Stimulated activated CD4-positive, alpha-beta T cell treated with anti-CD3 and anti-CD28 coated beads, Interleukin-12 subunit alpha, Interleukin-12 subunit beta, amount 100 ng/mL, for 24 hours (primary cell): ENCODE data around the gene UNC5C.

Experiments used
- DNase-seq, 2 experiments: peaks; one replicate each; pipeline ENCODE4 v3.0.0-alpha.2; 2020; ENCODE audit warnings: low read depth in 2 of 2

UNC5C gene

GRCh38 chr4:95268819-95269565, 279.8 kb downstream of the UNC5C start:
- no peak for DNase-seq

GRCh38 chr4:95267081-95267480, 281.7 kb downstream of the UNC5C start:
- DNase-seq = no peak

- no peak for DNase-seq
Observed at GRCh38 chr4:95265814-95266740, 282.7 kb downstream of the UNC5C start.

GRCh38 chr4:95264843-95265242, 283.9 kb downstream of the UNC5C start:
- DNase-seq = no peak

- no peak for DNase-seq
Observed at GRCh38 chr4:95263960-95264359, 284.8 kb downstream of the UNC5C start.

- DNase-seq = no peak
Observed at GRCh38 chr4:95263391-95263790, 285.4 kb downstream of the UNC5C start.

GRCh38 chr4:95256108-95256835, 292.5 kb downstream of the UNC5C start:
- no peak for DNase-seq

- DNase-seq = no peak
Observed at GRCh38 chr4:95255396-95256107, 293.2 kb downstream of the UNC5C start.

- no peak for DNase-seq
Observed at GRCh38 chr4:95251568-95251967, 297.2 kb downstream of the UNC5C start.

GRCh38 chr4:95250544-95251137, 298.1 kb downstream of the UNC5C start:
- DNase-seq = no peak

- DNase-seq = no peak
Observed at GRCh38 chr4:95249426-95250021, 299.2 kb downstream of the UNC5C start.

- DNase-seq = peak in 1 of 2 experiments; percentile 2
Observed at GRCh38 chr4:95248720-95249425, 299.9 kb downstream of the UNC5C start.

GRCh38 chr4:95243892-95244291, 304.9 kb downstream of the UNC5C start:
- DNase-seq = no peak

GRCh38 chr4:95238554-95238953, 310.2 kb downstream of the UNC5C start:
- DNase-seq = no peak

- no peak for DNase-seq
Observed at GRCh38 chr4:95232358-95233156, 316.2 kb downstream of the UNC5C start.

- DNase-seq = no peak
Observed at GRCh38 chr4:95231681-95232080, 317.1 kb downstream of the UNC5C start.

GRCh38 chr4:95225849-95226248, 322.9 kb downstream of the UNC5C start:
- DNase-seq = no peak

GRCh38 chr4:95224402-95224801, 324.4 kb downstream of the UNC5C start:
- DNase-seq = no peak
